DOHH2 (cell line): ENCODE results near the gene OR2T35.

Source experiments
- CTCF ChIP-seq: fragments of 200-600 bp; sonication (generic); IDR thresholded peaks from one replicate; pipeline ENCODE4 v1.5.1; 2014; ENCODE audit warnings: antibody characterized with exemption, mild to moderate bottlenecking, low read depth, low read length; ENCODE audit not compliant: poor library complexity, severe bottlenecking
- EZH2phosphoT487 ChIP-seq: fragments of 200-600 bp; sonication (generic); IDR thresholded peaks from 2 replicates; pipeline ENCODE4 v1.6.1; 2017; ENCODE audit warnings: borderline replicate concordance, mild to moderate bottlenecking, antibody characterized with exemption, low read length, moderate library complexity, mixed read lengths

- no peak for TF ChIP-seq CTCF
- no peak for TF ChIP-seq EZH2phosphoT487
Observed at GRCh38 chr1:248621770-248622169, 23.3 kb downstream of the OR2T35 start.
